IMR-90 (cell line): ENCODE results near the gene ARHGEF7.

Source experiments
- CHD1 ChIP-seq: IDR thresholded peaks from 2 replicates; pipeline ENCODE4 v1.6.1; 2012; ENCODE audit warnings: low read depth, low read length, improper control_type of control experiment
- CTCF ChIP-seq: conservative IDR thresholded peaks from 2 replicates; pipeline ENCODE4 v1.5.1; 2012; ENCODE audit warnings: mild to moderate bottlenecking, low read depth, low read length, improper control_type of control experiment
- ELK1 ChIP-seq: fragments of 150-350 bp; IDR thresholded peaks from 2 replicates; pipeline ENCODE4 v1.6.1; 2016; ENCODE audit warnings: low read depth, mild to moderate bottlenecking, low read length, moderate library complexity, borderline replicate concordance
- FOS ChIP-seq: fragments of 150-350 bp; IDR thresholded peaks from 2 replicates; pipeline ENCODE4 v1.6.1; 2016; ENCODE audit warnings: low read depth, low read length
- MAZ ChIP-seq: IDR thresholded peaks from 2 replicates; pipeline ENCODE4 v1.6.1; 2012; ENCODE audit warnings: low read depth, mild to moderate bottlenecking, low read length, improper control_type of control experiment, moderate library complexity, borderline replicate concordance
- MXI1 ChIP-seq: IDR thresholded peaks from 2 replicates; pipeline ENCODE4 v1.6.1; 2012; ENCODE audit warnings: low read depth, mild to moderate bottlenecking, low read length, moderate library complexity, borderline replicate concordance
- POLR2A ChIP-seq: IDR thresholded peaks from 2 replicates; pipeline ENCODE4 v1.6.1; 2012; ENCODE audit warnings: mild to moderate bottlenecking, low read depth, low read length
- RAD21 ChIP-seq: IDR thresholded peaks from 2 replicates; pipeline ENCODE4 v1.6.1; 2012; ENCODE audit warnings: low read length, improper control_type of control experiment
- RFX5 ChIP-seq: IDR thresholded peaks from 2 replicates; pipeline ENCODE4 v1.8.0; 2012; ENCODE audit warnings: low read depth, mild to moderate bottlenecking, low read length, moderate library complexity
- SMC3 ChIP-seq: fragments of 150-350 bp; IDR thresholded peaks from 2 replicates; pipeline ENCODE4 v1.6.1; 2016; ENCODE audit warnings: low read depth, mild to moderate bottlenecking, antibody characterized with exemption, low read length, moderate library complexity
- USF2 ChIP-seq: fragments of 150-350 bp; IDR thresholded peaks from 2 replicates; pipeline ENCODE4 v1.6.1; 2017; ENCODE audit warnings: mild to moderate bottlenecking, antibody characterized with exemption, low read length, low read depth

GRCh38 chr13:111211789-111212516, 96.8 kb downstream of the ARHGEF7 start:
- TF ChIP-seq CTCF (no peak), POLR2A (no peak), MAZ (no peak), MXI1 (no peak), RAD21 (no peak), RFX5 (no peak), SMC3 (no peak), USF2 (no peak), CHD1 (no peak), ELK1 (no peak), FOS (no peak)
